GM04503 (cell line): ENCODE results near the gene COG6.

Experiments used
- DNase-seq: peaks from one replicate; pipeline ENCODE4 v3.0.0-alpha.2; 2012; ENCODE audit warnings: low read depth

Gene COG6

DNA sequence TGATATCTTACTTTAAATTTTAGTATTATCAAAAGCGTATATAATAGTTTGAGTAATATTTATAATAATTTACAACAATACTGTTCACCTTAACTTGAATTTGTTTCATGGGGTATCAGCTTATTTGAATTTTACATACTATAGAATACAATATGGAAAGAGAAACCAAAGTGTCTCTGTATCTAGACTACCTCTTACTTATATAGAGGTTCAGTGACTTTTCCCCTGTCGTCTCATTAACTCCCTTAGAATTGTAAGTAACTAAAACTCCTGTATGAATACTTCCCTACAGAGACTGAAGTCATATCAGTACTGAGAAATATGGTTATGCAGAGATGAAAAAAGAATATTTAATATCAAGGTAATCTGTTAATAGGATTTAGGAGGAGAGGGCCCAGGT is 26.8 kb downstream of the COG6 start:
- DNase-seq, result no peak

- no peak for DNase-seq
These were observed 27.3 kb downstream of the COG6 start for GRCh38 chr13:39682788-39683187.

GRCh38 chr13:39684531-39685137 is 29.2 kb downstream of the COG6 start:
- DNase-seq, result no peak

DNA sequence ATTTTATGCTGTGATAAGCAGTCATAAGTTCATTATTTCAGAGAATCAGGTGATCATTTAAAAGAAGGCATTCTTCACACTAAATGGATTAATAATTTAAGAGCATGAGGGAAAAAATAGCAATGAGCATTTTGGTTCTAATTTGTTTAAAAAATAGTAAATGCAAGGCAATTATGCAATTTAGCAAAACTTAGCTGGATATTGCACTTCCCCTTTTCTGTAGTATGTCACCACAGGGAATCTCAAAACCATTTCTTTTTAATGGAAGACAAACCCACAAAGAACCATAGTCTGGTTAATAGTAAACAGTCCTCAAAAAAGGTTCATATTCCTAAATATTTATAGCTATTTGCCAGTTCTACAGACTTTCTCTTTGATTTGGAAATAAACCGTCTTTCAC is 30.2 kb downstream of the COG6 start:
- no peak for DNase-seq

DNA sequence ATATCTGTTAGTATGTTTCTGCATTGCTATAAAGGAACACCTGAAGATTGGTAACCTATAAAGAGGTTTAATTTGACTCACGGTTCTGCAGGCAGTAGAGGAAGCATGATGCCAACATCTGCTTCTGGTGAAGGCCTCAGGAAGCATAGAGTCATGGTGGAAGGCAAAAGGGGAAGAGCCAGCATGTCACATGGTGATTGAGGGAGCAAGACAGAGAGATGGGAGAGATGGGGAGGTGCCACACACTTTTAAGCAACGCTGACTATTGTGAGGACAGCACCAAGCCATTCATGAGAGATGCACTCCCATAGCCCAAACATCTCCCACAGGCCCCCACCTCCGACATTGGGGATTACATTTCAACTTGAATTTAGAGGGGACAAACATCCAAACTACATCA is 32.8 kb downstream of the COG6 start:
- no peak for DNase-seq

GRCh38 chr13:39688699-39689405 is 33.4 kb downstream of the COG6 start:
- no peak for DNase-seq

GRCh38 chr13:39692660-39693438 is 37.4 kb downstream of the COG6 start:
- DNase-seq, result no peak

DNA sequence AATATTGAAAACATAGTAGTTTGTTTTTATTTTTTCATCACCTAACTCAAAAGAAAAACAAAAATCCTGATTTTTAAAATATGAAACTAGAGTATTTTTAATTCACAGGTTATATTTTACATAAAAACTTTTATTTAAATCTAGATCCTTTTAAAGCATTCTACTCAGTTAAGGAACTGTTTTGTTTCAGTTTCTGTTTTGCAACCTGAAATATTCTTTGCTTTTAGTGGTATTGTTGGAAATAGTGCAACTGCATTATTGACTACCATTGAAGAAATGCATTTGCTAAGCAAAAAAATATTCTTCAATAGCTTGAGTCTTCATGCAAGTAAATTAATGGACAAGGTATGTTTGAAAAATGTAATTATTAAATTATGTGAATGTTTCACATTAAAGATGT is 43.8 kb downstream of the COG6 start:
- no peak for DNase-seq

DNA sequence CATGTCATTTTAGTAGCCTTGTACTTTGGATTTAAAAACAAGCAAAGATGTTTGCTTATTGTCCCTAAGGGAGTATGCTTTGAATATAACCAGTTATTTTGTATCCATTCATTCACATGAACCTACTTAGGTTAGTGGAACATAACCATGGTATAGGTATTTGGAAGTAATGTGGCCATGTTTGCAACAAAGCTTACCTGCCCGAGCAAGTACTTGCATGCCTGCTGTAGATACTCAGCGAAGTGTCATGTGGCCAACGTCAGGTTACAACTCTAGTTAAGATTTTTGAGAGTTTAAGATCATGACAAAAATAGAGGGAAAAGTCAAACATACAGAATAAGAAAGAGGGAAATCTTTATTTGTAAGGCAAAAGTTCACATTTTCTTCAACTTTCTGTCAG is 57.2 kb downstream of the COG6 start:
- DNase-seq, result no peak

GRCh38 chr13:39729156-39729555 is 73.7 kb downstream of the COG6 start:
- DNase-seq, result no peak

DNA sequence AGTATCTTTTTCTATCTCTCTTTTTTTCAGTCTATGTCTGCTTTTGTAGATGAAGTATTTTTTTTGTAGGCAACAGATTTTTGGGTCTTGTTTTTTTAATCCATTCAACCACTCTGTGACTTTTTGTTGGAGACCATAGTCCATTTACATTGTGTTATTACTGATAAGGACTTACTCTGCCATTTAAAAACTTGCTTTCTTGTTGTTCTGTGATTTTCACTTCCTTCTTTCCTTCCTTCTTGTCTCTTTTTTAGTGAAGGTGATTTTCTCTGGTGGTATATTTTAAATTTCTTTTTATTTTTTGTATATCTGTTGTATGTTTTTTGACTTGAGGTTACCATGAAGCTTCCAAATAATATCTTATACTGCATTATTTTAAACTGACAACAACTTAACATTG is 79.5 kb downstream of the COG6 start:
- DNase-seq, result no peak

DNA sequence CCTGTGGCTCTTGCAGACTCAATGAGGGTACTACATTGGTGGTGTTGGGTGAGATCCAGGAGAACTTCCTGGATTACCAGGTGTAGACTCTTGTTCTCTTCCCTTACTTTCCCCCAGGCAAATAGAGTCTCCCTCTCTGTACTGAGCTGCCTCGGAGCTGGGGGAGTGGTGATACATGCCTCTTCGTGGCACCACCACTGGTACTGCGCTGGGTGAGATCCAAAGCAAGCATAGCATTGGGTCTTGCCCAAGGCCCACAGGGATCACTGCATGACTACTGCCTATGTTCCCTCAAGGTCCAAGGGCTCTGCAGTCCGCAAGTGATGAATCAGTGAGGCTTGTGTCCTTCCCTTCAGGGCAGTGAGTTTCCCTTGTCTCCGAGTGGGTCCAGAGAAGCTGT is 81.6 kb downstream of the COG6 start:
- DNase-seq, result no peak

DNA sequence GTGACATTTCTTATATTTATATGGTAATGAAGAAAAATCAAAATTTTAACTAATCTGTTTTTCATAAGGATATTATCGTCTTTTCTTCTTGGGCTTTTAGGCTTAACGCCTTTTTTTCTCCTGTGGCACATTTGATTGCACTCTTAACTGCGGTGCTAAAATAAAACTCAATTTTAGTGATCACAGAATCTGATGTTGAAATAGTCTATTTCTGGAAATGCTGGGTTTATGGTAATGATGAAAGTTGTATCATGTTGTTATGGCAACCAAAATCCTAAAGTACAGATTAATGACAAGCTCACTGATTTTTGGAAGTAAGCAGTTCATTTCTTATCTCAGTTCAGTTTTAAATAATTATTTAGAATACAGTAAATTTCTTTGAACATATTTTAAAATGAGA is 85.3 kb downstream of the COG6 start:
- no peak for DNase-seq

DNA sequence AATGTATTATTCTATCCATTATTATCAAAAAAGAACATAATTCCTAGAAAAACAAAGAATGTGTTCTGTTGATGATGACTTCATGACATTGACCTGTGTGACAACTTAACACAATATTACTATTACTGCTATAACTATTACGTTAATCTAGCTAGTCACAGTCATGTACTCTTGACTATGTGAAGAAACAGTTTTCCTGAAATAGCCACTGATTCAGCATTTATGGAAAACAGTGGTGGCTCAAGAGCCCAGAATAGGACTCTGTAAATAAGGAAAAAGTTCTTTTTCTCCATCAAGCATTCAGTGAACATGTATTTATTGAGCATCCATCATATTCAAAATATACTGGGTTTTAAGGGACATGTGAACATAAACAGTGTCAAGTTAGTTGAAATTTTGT is 93.5 kb downstream of the COG6 start:
- no peak for DNase-seq

- no peak for DNase-seq
These were observed 94.1 kb downstream of the COG6 start for GRCh38 chr13:39749528-39749927.

- no peak for DNase-seq
These were observed 96.3 kb downstream of the COG6 start for GRCh38 chr13:39751805-39752204.

- no peak for DNase-seq
These were observed 105.1 kb downstream of the COG6 start for GRCh38 chr13:39760521-39760920.

- DNase-seq, result no peak
These were observed 110.5 kb downstream of the COG6 start for GRCh38 chr13:39765801-39766463.

GRCh38 chr13:39766464-39767158 is 111.1 kb downstream of the COG6 start:
- no peak for DNase-seq

GRCh38 chr13:39767791-39768517 is 112.5 kb downstream of the COG6 start:
- no peak for DNase-seq

GRCh38 chr13:39768962-39769361 is 113.5 kb downstream of the COG6 start:
- no peak for DNase-seq
